Measurements from ENCODE around the gene RNF220. TPM values are rescaled to one million over a fixed set of nuclear protein-coding genes. Genes with fewer than 3 reads are reported as not detected.

RNF220 gene
- total and polyA plus RNA-seq, 2 of the 13 experiments (the other 11 are each of a cell fraction or from before 2014, with no cell fraction given): 48.2 to 72.1 TPM

- TF ChIP-seq, protein P1, sequence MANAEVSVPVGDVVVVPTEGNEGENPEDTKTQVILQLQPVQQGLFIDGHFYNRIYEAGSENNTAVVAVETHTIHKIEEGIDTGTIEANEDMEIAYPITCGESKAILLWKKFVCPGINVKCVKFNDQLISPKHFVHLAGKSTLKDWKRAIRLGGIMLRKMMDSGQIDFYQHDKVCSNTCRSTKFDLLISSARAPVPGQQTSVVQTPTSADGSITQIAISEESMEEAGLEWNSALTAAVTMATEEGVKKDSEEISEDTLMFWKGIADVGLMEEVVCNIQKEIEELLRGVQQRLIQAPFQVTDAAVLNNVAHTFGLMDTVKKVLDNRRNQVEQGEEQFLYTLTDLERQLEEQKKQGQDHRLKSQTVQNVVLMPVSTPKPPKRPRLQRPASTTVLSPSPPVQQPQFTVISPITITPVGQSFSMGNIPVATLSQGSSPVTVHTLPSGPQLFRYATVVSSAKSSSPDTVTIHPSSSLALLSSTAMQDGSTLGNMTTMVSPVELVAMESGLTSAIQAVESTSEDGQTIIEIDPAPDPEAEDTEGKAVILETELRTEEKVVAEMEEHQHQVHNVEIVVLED (CRISPR knock-in tag; IDR thresholded peaks at IDR 0.05; ENCODE audit: borderline replicate concordance): peak; percentile 49; the same call in 1 of the 2 replicates
- TF ChIP-seq POLR2G (IDR thresholded peaks at IDR 0.05; ENCODE audit: low read depth, low read length): peak; percentile 81
- TF ChIP-seq ZMYM3 (CRISPR knock-in tag; IDR thresholded peaks at IDR 0.05): no peak; the same call in 1 of the 2 replicates
- TF ChIP-seq MLLT10 (CRISPR knock-in tag; IDR thresholded peaks at IDR 0.05): no peak
- no peak for TF ChIP-seq ZKSCAN1 (IDR thresholded peaks at IDR 0.05; ENCODE audit: low read length)
- 0 out of 2 replicates have a peak, but pooled peaks have one; percentile 37 for TF ChIP-seq ZC3H13 (CRISPR knock-in tag; IDR thresholded peaks at IDR 0.05)
- TF ChIP-seq NPAS2 (CRISPR knock-in tag; IDR thresholded peaks at IDR 0.05; ENCODE audit: borderline replicate concordance): no peak
- peak; percentile 62 for TF ChIP-seq SALL1 (CRISPR knock-in tag; IDR thresholded peaks at IDR 0.05)
- peak; percentile 41; the same call in 1 of the 2 replicates for TF ChIP-seq TAF1 (CRISPR knock-in tag; IDR thresholded peaks at IDR 0.05)
- no peak for TF ChIP-seq CBX1 (IDR thresholded peaks at IDR 0.05; ENCODE audit: low read depth)
- peak; percentile 38; the same call in 1 of the 2 replicates for TF ChIP-seq PITX1 (CRISPR knock-in tag; IDR thresholded peaks at IDR 0.05)
- 0 out of 2 replicates have a peak, but pooled peaks have one; percentile 49 for TF ChIP-seq TGIF2 (CRISPR knock-in tag; IDR thresholded peaks at IDR 0.05)
- no peak for TF ChIP-seq SNAI1 (CRISPR knock-in tag; IDR thresholded peaks at IDR 0.05; ENCODE audit: borderline replicate concordance)
- no peak for TF ChIP-seq KMT2A (CRISPR knock-in tag; IDR thresholded peaks at IDR 0.05)
- peak; percentile 2; the same call in 1 of the 2 replicates for TF ChIP-seq CCDC6 (CRISPR knock-in tag; IDR thresholded peaks at IDR 0.05)
- no peak for TF ChIP-seq PHB2 (IDR thresholded peaks at IDR 0.05; ENCODE audit: partially characterized antibody)
- no peak for TF ChIP-seq ZNF660 (CRISPR knock-in tag; IDR thresholded peaks at IDR 0.05; ENCODE audit: borderline replicate concordance, low read depth)
- peak; percentile 85 for TF ChIP-seq ZNF761 (CRISPR knock-in tag; conservative IDR thresholded peaks at IDR 0.05)
- TF ChIP-seq KLF11 (CRISPR knock-in tag; IDR thresholded peaks at IDR 0.05): no peak
- TF ChIP-seq MEF2D (CRISPR knock-in tag; IDR thresholded peaks at IDR 0.05): peak; percentile 65
- TF ChIP-seq ZNF280D (CRISPR knock-in tag; IDR thresholded peaks at IDR 0.05): peak; percentile 48; the same call in 1 of the 2 replicates
- TF ChIP-seq SALL2 (CRISPR knock-in tag; IDR thresholded peaks at IDR 0.05): no peak
- peak; percentile 45 for TF ChIP-seq AGO1 (IDR thresholded peaks at IDR 0.05; ENCODE audit: low read depth, low read length, poor library complexity, severe bottlenecking)
- TF ChIP-seq ZNF136 (CRISPR knock-in tag; IDR thresholded peaks at IDR 0.05; ENCODE audit: low read depth): 0 out of 2 replicates have a peak, but pooled peaks have one; percentile 26
- no peak for TF ChIP-seq SIX1 (CRISPR knock-in tag; IDR thresholded peaks at IDR 0.05; ENCODE audit: borderline replicate concordance)
- no peak for TF ChIP-seq THYN1 (CRISPR knock-in tag; IDR thresholded peaks at IDR 0.05; ENCODE audit: borderline replicate concordance, low read depth)
- no peak for TF ChIP-seq TBL1XR1 (IDR thresholded peaks at IDR 0.05; ENCODE audit: borderline replicate concordance, low read length, partially characterized antibody)
Observed at GRCh38 chr1:44674113-44675000, 269.3 kb downstream of the RNF220 start, which contains the start of the genes ARMH1 and TMEM53 (continued).
